ENCODE results near the gene CNTNAP2. TPM values are rescaled to one million over a fixed set of nuclear protein-coding genes. Genes with fewer than 3 reads are reported as not detected.

Gene CNTNAP2
- total RNA-seq, 1 experiment from 2014 or later, result 64.5 TPM

- Mint-ChIP-seq H3K27ac (0 out of 7 replicates have a peak overlapping the region, but pooled peaks of 1 of the 3 experiments have one; percentile 11), H3K4me3 (no peak overlapping the region)
Measured at GRCh38 chr7:146146831-146147486, 30.4 kb downstream of the CNTNAP2 start.

More at GRCh38 chr7:146146831-146147486, 30.4 kb downstream of the CNTNAP2 start:
- Histone ChIP-seq H2BK15ac (ENCODE audit: low read depth, low read length) (no peak overlapping the region), H3K27ac (ENCODE audit: insufficient read length, low read depth, low read length) (no peak overlapping the region), H3K79me1 (ENCODE audit: insufficient read depth, low read depth, low read length, poor library complexity, severe bottlenecking) (no peaks in the 10 kb centered on the region), H2BK20ac (ENCODE audit: low read depth, low read length, poor library complexity, severe bottlenecking) (no peak overlapping the region), H2AFZ (ENCODE audit: low read length) (no peak overlapping the region), H3K4ac (ENCODE audit: low read depth, low read length) (no peak overlapping the region), H3K18ac (ENCODE audit: insufficient read length, low read depth, low read length) (no peak overlapping the region), H3K4me2 (ENCODE audit: insufficient read depth, insufficient read length, low read length) (no peak overlapping the region), H4K20me1 (ENCODE audit: control insufficient read depth, insufficient read depth, insufficient read length) (no peaks in the 10 kb centered on the region), H3K56ac (ENCODE audit: insufficient read length, low read depth, low read length) (no peak overlapping the region), H3T11ph (ENCODE audit: low read length) (no peak overlapping the region), H3K27me3 (ENCODE audit: insufficient read depth, low read length) (no peaks in the 10 kb centered on the region), H3K9ac (ENCODE audit: extremely low read depth, insufficient read length, low read length) (no peak overlapping the region), H3K23ac (ENCODE audit: insufficient read length, low read depth, low read length) (no peak overlapping the region), H4K91ac (ENCODE audit: insufficient read length, low read depth, low read length) (no peak overlapping the region), H3K23me2 (ENCODE audit: insufficient read length, low read depth, low read length, poor library complexity, severe bottlenecking) (no peaks in the 10 kb centered on the region), H3K14ac (ENCODE audit: insufficient read depth, low read length) (no peak overlapping the region), H3K79me2 (ENCODE audit: insufficient read depth, low read length) (no peaks in the 10 kb centered on the region), H3K9me3 (ENCODE audit: control insufficient read depth, low read depth, low read length) (no peaks in the 10 kb centered on the region), H4K8ac (replicated peaks; ENCODE audit: insufficient read length, low read depth, low read length) (no peak overlapping the region), H2BK120ac (ENCODE audit: low read depth, low read length, poor library complexity, severe bottlenecking) (no peak overlapping the region), H2AK5ac (ENCODE audit: insufficient read length, low read length) (no peak overlapping the region), H4K5ac (ENCODE audit: insufficient read length, low read depth, low read length) (no peak overlapping the region), H2BK12ac (ENCODE audit: insufficient read length, low read depth, low read length) (no peak overlapping the region), H2BK5ac (ENCODE audit: insufficient read length, low read length) (no peak overlapping the region), H3K4me1 (ENCODE audit: insufficient read depth, low read length) (peaks cover 5% of the 10 kb centered on the region; the same call in 1 of the 2 replicates)
- peaks cover 31 to 41% of the 10 kb centered on the region in 2 experiments for H3K4me1 Mint-ChIP-seq
- no CpG with 5 or more reads among the region's 6 CpGs for WGBS (ENCODE audit: extremely low coverage, insufficient read length, low lambda C conversion rate)
- no peaks in the 10 kb centered on the region for H3K9me3 Mint-ChIP-seq
- no peak for TF ChIP-seq CTCF (conservative IDR thresholded peaks at IDR 0.05)
- H3K27me3 Mint-ChIP-seq (ENCODE audit: low read depth), result no peaks in the 10 kb centered on the region
- H3K36me3 Mint-ChIP-seq (ENCODE audit: insufficient read depth in 1 of 3, low read depth in 3 of 3), result no peaks in the 10 kb centered on the region
- DNase-seq, result no peak
